Measurements from ENCODE around the gene DUSP5. TPM values are rescaled to one million over a fixed set of nuclear protein-coding genes. Genes with fewer than 3 reads are reported as not detected.

DUSP5 gene
- polyA plus RNA-seq, 3 donors = 2.0 to 65.3 (median 3.9) TPM

DNA sequence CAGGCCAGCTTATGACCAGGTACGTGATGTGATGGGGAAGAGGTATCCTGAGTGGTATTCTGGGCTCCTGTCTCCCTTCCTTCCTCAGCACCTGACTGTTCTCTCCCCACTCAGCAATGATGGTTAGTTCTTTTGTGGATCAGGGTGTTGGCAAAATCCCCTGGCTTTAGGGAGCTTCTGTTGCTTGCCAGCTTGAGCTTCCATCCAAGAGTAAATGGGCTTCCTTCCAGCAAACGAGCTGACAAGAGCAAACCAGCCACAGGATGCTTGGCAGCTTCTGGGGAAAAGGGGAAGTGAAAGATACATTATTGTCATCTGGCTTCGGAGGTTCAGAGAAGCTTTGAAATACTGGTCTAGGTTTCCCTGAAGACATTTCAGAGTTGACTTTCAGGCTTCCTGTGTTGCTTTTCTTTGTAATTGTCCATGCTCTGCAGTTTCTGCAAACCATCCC, 5.2 kb downstream of the DUSP5 start:
- Histone ChIP-seq H3K9ac (ENCODE audit: insufficient read depth, low read length, poor library complexity, severe bottlenecking) (no peak overlapping the region), H3K36me3 (replicated peaks in 1 of 2; ENCODE audit: control insufficient read depth in 1 of 2, insufficient read depth in 2 of 2, low read length in 2 of 2) (peaks cover 0 to 12% of the 10 kb centered on the region in 2 donors), H4K20me1 (ENCODE audit: insufficient read depth, low read length) (peaks cover 53% of the 10 kb centered on the region), H3K4me3 (replicated peaks in 1 of 3; ENCODE audit: low read depth in 2 of 3, low read length in 3 of 3) (peak overlapping the region in 1 of 3 experiments; percentile 74), H3K4me1 (ENCODE audit: control insufficient read depth in 1 of 2, insufficient read depth in 2 of 2, low read length in 2 of 2) (peaks cover 61 to 77% of the 10 kb centered on the region in 2 donors), H3K27me3 (ENCODE audit: control insufficient read depth in 2 of 2, insufficient read depth in 2 of 2, low read length in 2 of 2) (peaks cover 17 to 28% of the 10 kb centered on the region in 2 donors), H3K27ac (ENCODE audit: low read depth in 1 of 2, low read length in 2 of 2) (peak overlapping the region; percentile 8 to 89), H2AFZ (ENCODE audit: insufficient read depth, low read depth, low read length, poor library complexity, severe bottlenecking) (no peak overlapping the region), H3K9me3 (replicated peaks in 1 of 2; ENCODE audit: control insufficient read depth in 1 of 2, insufficient read depth in 1 of 2, low read length in 2 of 2) (no peaks in the 10 kb centered on the region), H3K79me2 (ENCODE audit: insufficient read depth, low read length) (no peaks in the 10 kb centered on the region), H3K4me2 (replicated peaks; ENCODE audit: extremely low read depth, low read length, poor library complexity, severe bottlenecking) (peak overlapping the region; percentile 66)
- Mint-ChIP-seq H3K27ac (peak overlapping the region; percentile 93 to 97 (median 96)), H3K9me3 (peaks cover 0 to 10% (median 7%) of the 10 kb centered on the region in 7 donors), H3K27me3 (ENCODE audit: low read depth in 3 of 3) (peaks cover 28 to 33% (median 29%) of the 10 kb centered on the region in 3 donors), H3K36me3 (peaks cover 23 to 60% of the 10 kb centered on the region in 2 donors), H3K4me3 (peak overlapping the region; percentile 62 to 78), H3K4me1 (peaks cover 77% of the 10 kb centered on the region)
- WGBS (ENCODE audit: insufficient coverage) = 0% methylated on average over 2 of the region's 3 CpGs
- DNase-seq = peak; percentile 79 to 89 (median 89)
- TF ChIP-seq, protein P1, sequence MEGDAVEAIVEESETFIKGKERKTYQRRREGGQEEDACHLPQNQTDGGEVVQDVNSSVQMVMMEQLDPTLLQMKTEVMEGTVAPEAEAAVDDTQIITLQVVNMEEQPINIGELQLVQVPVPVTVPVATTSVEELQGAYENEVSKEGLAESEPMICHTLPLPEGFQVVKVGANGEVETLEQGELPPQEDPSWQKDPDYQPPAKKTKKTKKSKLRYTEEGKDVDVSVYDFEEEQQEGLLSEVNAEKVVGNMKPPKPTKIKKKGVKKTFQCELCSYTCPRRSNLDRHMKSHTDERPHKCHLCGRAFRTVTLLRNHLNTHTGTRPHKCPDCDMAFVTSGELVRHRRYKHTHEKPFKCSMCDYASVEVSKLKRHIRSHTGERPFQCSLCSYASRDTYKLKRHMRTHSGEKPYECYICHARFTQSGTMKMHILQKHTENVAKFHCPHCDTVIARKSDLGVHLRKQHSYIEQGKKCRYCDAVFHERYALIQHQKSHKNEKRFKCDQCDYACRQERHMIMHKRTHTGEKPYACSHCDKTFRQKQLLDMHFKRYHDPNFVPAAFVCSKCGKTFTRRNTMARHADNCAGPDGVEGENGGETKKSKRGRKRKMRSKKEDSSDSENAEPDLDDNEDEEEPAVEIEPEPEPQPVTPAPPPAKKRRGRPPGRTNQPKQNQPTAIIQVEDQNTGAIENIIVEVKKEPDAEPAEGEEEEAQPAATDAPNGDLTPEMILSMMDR (IDR thresholded peaks at IDR 0.05) = no peak
- intact Hi-C loops (cut with micrococcal nuclease) = loop anchor here (5.0 to 10.0 kb wide), 3 partner anchors 34 to 428 kb away; no protein-coding TSS in a partner anchor

DNA sequence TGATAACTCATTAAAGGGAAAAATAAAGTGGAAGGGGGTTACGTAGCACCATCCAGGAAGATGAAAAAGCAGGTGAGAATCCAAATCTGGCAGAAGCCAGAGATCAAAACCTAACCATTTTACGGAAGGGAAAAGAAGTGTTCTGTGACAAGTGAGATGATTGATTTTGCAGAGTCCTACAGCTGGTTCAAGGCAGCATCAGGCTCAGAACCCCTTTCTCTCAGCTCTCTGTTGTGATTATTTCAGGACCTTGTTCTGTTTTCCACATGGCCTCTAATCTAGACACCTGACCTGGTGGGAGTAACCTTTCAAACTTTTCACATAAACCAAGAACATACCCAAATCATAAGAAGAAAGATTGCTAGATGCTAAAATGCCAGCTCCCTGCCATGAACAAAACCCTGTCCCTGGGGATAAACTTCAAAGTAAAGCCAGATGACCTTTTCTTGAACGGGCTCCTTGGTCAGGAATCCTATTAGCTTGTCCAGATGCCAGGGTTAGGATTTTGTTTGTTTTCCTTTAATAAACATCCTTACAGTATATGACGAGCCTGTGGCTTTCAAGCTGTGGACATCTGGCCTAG, 5.9 kb downstream of the DUSP5 start:
- TF ChIP-seq, protein P1 (IDR thresholded peaks at IDR 0.05) = no peak
- Histone ChIP-seq H3K9me3 (replicated peaks in 1 of 2; ENCODE audit: control insufficient read depth in 1 of 2, insufficient read depth in 1 of 2, low read length in 2 of 2) (no peaks in the 10 kb centered on the region), H2AFZ (ENCODE audit: insufficient read depth, low read depth, low read length, poor library complexity, severe bottlenecking) (no peak overlapping the region), H3K4me3 (replicated peaks in 1 of 3; ENCODE audit: low read depth in 2 of 3, low read length in 3 of 3) (peak overlapping the region in 2 of 3 experiments; percentile 6 to 58), H3K79me2 (ENCODE audit: insufficient read depth, low read length) (no peaks in the 10 kb centered on the region), H3K36me3 (replicated peaks in 1 of 2; ENCODE audit: control insufficient read depth in 1 of 2, insufficient read depth in 2 of 2, low read length in 2 of 2) (peaks cover 0 to 14% of the 10 kb centered on the region in 2 donors), H3K9ac (ENCODE audit: insufficient read depth, low read length, poor library complexity, severe bottlenecking) (peak overlapping the region; percentile 28), H4K20me1 (ENCODE audit: insufficient read depth, low read length) (peaks cover 50% of the 10 kb centered on the region), H3K4me1 (ENCODE audit: control insufficient read depth in 1 of 2, insufficient read depth in 2 of 2, low read length in 2 of 2) (peaks cover 59 to 74% of the 10 kb centered on the region in 2 donors), H3K27me3 (ENCODE audit: control insufficient read depth in 2 of 2, insufficient read depth in 2 of 2, low read length in 2 of 2) (peaks cover 17 to 24% of the 10 kb centered on the region in 2 donors), H3K27ac (ENCODE audit: low read depth in 1 of 2, low read length in 2 of 2) (peak overlapping the region; percentile 72 to 89), H3K4me2 (replicated peaks; ENCODE audit: extremely low read depth, low read length, poor library complexity, severe bottlenecking) (peak overlapping the region; percentile 66)
- peaks cover 0 to 10% (median 7%) of the 10 kb centered on the region in 7 donors for H3K9me3 Mint-ChIP-seq
- DNase-seq = no peak
- peak overlapping the region; percentile 61 to 62 for H3K4me3 Mint-ChIP-seq
- peaks cover 27 to 68% of the 10 kb centered on the region in 2 donors for H3K36me3 Mint-ChIP-seq
- intact Hi-C loops (cut with micrococcal nuclease) = loop anchor here (5.0 to 10.0 kb wide), 3 partner anchors 34 to 429 kb away; no protein-coding TSS in a partner anchor
- peaks cover 82% of the 10 kb centered on the region for H3K4me1 Mint-ChIP-seq
- H3K27ac Mint-ChIP-seq = peak overlapping the region; percentile 93 to 97 (median 96)
- peaks cover 27 to 30% (median 29%) of the 10 kb centered on the region in 3 donors for H3K27me3 Mint-ChIP-seq (ENCODE audit: low read depth in 3 of 3)
- 80% methylated on average over 1 of the region's 4 CpGs for WGBS (ENCODE audit: insufficient coverage)
